Neural cell (in vitro differentiated cells): ENCODE data around the gene LRP8.

Experiments used
- CTCF ChIP-seq: fragments of 450-650 bp; IDR thresholded peaks from 2 replicates; pipeline ENCODE4 v1.5.1; 2014; ENCODE audit warnings: antibody characterized with exemption, mild to moderate bottlenecking, moderate library complexity; ENCODE audit not compliant: poor library complexity, severe bottlenecking
- EP300 ChIP-seq: fragments of 450-650 bp; conservative IDR thresholded peaks from 2 replicates; pipeline ENCODE4 v1.6.1; 2014; ENCODE audit warnings: antibody characterized with exemption, mild to moderate bottlenecking, moderate library complexity; ENCODE audit not compliant: poor library complexity, severe bottlenecking
- EZH2 ChIP-seq: fragments of 200-600, 300-800 bp; shearing (Covaris generic), sonication (generic); IDR thresholded peaks from 2 replicates; pipeline ENCODE4 v1.6.1; 2014; ENCODE audit warnings: antibody characterized with exemption, low read length, borderline replicate concordance, mild to moderate bottlenecking; ENCODE audit not compliant: insufficient read depth, poor library complexity, severe bottlenecking
- MXI1 ChIP-seq: fragments of 450-650 bp; conservative IDR thresholded peaks from 2 replicates; pipeline ENCODE4 v1.6.1; 2014; ENCODE audit warnings: antibody characterized with exemption, mild to moderate bottlenecking; ENCODE audit not compliant: poor library complexity, severe bottlenecking
- POLR2AphosphoS5 ChIP-seq: IDR thresholded peaks from 2 replicates; pipeline ENCODE4 v1.6.1; 2012
- RAD21 ChIP-seq: fragments of 450-650 bp; conservative IDR thresholded peaks from 2 replicates; pipeline ENCODE4 v1.6.1; 2014; ENCODE audit warnings: antibody characterized with exemption, mild to moderate bottlenecking, moderate library complexity
- REST ChIP-seq: IDR thresholded peaks from 2 replicates; pipeline ENCODE4 v1.6.1; 2012; ENCODE audit warnings: borderline replicate concordance
- SMC3 ChIP-seq: fragments of 450-650 bp; conservative IDR thresholded peaks from 2 replicates; pipeline ENCODE4 v1.6.1; 2014; ENCODE audit warnings: antibody characterized with exemption, mild to moderate bottlenecking, moderate library complexity; ENCODE audit not compliant: poor library complexity

- TF ChIP-seq RAD21 (no peak), EP300 (no peak), POLR2AphosphoS5 (no peak), MXI1 (no peak), CTCF (no peak), REST (no peak), EZH2 (no peak), SMC3 (no peak)
Measured at GRCh38 chr1:53340660-53341520, 13.0 kb upstream of the LRP8 start.
